HepG2 (cell line): Measurements from ENCODE around the gene ATP10A. TPM values are rescaled to one million over a fixed set of nuclear protein-coding genes. Genes with fewer than 3 reads are reported as not detected.

Experiments
- ATAC-seq: fragments of 200-7000 bp; cut with Tn5 transposase; 3 replicates; pipeline ENCODE4 v1.9.1; 2020; ENCODE audit warnings: mild to moderate bottlenecking, moderate library complexity
- BruUV-seq: library from RNA; stranded (reverse); fragments of 400-500 nt; replicated peaks from 2 replicates; lab custom pipeline; 2021; lab: Mats Ljungman, UMichigan
- CTCF ChIA-PET: fragments of 300-600 bp; formaldehyde crosslinking; extraction: SDS; loops from one replicate; lab custom pipeline; 2021; ENCODE audit warnings: low total read pairs, inconsistent platforms, low intra/inter-chr PET ratio; lab: Yijun Ruan, JAX
- POLR2A ChIA-PET: fragments of 350-600 bp; sonication (Branson Sonifier 250); formaldehyde crosslinking; loops from one replicate; lab custom pipeline; 2020; ENCODE audit warnings: antibody characterized with exemption, inconsistent platforms; lab: Yijun Ruan, JAX
- DNase-seq: peaks from one replicate; pipeline ENCODE4 v3.0.0-alpha.2; 2015; ENCODE audit warnings: low spot score
- FAIRE-seq: peaks from 3 replicates; lab custom pipeline; 2011; peaks lifted over from hg19 to GRCh38; lab: Jason Lieb, UNC
- H2AFZ ChIP-seq: one replicate; pipeline ENCODE4 v1.6.1; 2011; ENCODE audit warnings: low read length, inconsistent platforms
- H3K27ac ChIP-seq: fragments of 300-600 bp; 3 replicates; pipeline ENCODE4 v1.8.0; 2011; ENCODE audit warnings: mixed run types, mild to moderate bottlenecking, mixed read lengths, low read length, inconsistent platforms; ENCODE audit not compliant: insufficient read depth; ENCODE audit errors: extremely low read length
- H3K27me3 ChIP-seq, 2 experiments: fragments of 200-600 bp in 1 of 2; 2 replicates in 1 of 2; 3 replicates in 1 of 2; pipeline versions ENCODE4 v1.6.0 to v1.8.0; 2011; ENCODE audit warnings: low read length in 2 of 2, mild to moderate bottlenecking in 2 of 2, moderate library complexity in 2 of 2, inconsistent platforms in 1 of 2; ENCODE audit not compliant: insufficient read depth in 2 of 2, control insufficient read depth in 1 of 2
- H3K36me3 ChIP-seq, 2 experiments: fragments of 200-600 bp in 1 of 2; replicated peaks in 1 of 2; 2 replicates in 1 of 2; 3 replicates in 1 of 2; pipeline versions ENCODE4 v1.5.1 to v1.8.0; 2011; ENCODE audit warnings: low read length in 2 of 2, inconsistent platforms in 1 of 2; ENCODE audit not compliant: insufficient read depth in 2 of 2, control insufficient read depth in 1 of 2
- H3K4me1 ChIP-seq: 2 replicates; pipeline ENCODE4 v1.5.1; 2012; ENCODE audit warnings: low read length, inconsistent platforms; ENCODE audit not compliant: insufficient read depth
- H3K4me2 ChIP-seq: 2 replicates; pipeline ENCODE4 v1.6.0; 2011; ENCODE audit warnings: low read depth, low read length, inconsistent platforms
- H3K4me3 ChIP-seq, 3 experiments: fragments of 200-600 bp in 1 of 3; sonication (generic), shearing (Covaris generic) in 1 of 3; replicated peaks in 1 of 3; 2 replicates each; pipeline ENCODE4 v1.5.1; 2011 to 2016; ENCODE audit warnings: low read length in 3 of 3, inconsistent platforms in 2 of 3, low read depth in 2 of 3, mild to moderate bottlenecking in 2 of 3, control low read depth in 1 of 3, mixed read lengths in 1 of 3; ENCODE audit not compliant: insufficient read depth in 1 of 3
- H3K79me2 ChIP-seq: one replicate; pipeline ENCODE4 v1.6.1; 2011; ENCODE audit warnings: low read length, inconsistent platforms; ENCODE audit not compliant: insufficient read depth
- H3K9ac ChIP-seq: 2 replicates; pipeline ENCODE4 v1.6.0; 2011; ENCODE audit warnings: mild to moderate bottlenecking, low read depth, low read length, inconsistent platforms; ENCODE audit not compliant: insufficient read depth
- H3K9me3 ChIP-seq: 2 replicates; pipeline ENCODE4 v1.5.1; 2012; ENCODE audit warnings: mild to moderate bottlenecking, low read length
- H4K20me1 ChIP-seq: 2 replicates; pipeline ENCODE4 v1.6.0; 2011; ENCODE audit warnings: inconsistent platforms, mild to moderate bottlenecking, low read length, moderate library complexity; ENCODE audit not compliant: insufficient read depth
- HIC2 ChIP-seq: sonication (generic); formaldehyde crosslinking; IDR thresholded peaks from 2 replicates; pipeline ENCODE4 v1.9.0; 2022; ENCODE audit warnings: low read depth, missing genetic modification reagents
- MAFF ChIP-seq: IDR thresholded peaks from 2 replicates; pipeline ENCODE4 v1.6.1; 2011; ENCODE audit warnings: low read depth, low read length, improper control_type of control experiment
- MAFK ChIP-seq, 2 experiments: IDR thresholded peaks in 1 of 2; conservative IDR thresholded peaks in 1 of 2; 2 replicates each; pipeline ENCODE4 v1.6.1; 2011; ENCODE audit warnings: improper control_type of control experiment in 2 of 2, low read length in 2 of 2
- PRPF4 ChIP-seq: fragments of 200-400 bp; formaldehyde crosslinking; IDR thresholded peaks from 2 replicates; pipeline ENCODE4 v1.6.1; 2016; ENCODE audit warnings: low read length, low read depth; ENCODE audit not compliant: poor library complexity, severe bottlenecking
- SMARCE1 ChIP-seq: fragments of 450-650 bp; IDR thresholded peaks from 2 replicates; pipeline ENCODE4 v1.6.1; 2017; ENCODE audit warnings: borderline replicate concordance
- TAF15 ChIP-seq: fragments of 200-400 bp; formaldehyde crosslinking; IDR thresholded peaks from one replicate; pipeline ENCODE4 v1.6.1; 2018; ENCODE audit warnings: mild to moderate bottlenecking, low read depth, low read length; ENCODE audit not compliant: poor library complexity, severe bottlenecking
- ZNF773 ChIP-seq: sonication (generic); formaldehyde crosslinking; IDR thresholded peaks from 2 replicates; pipeline ENCODE4 v1.4.0; 2020; ENCODE audit warnings: missing genetic modification reagents, borderline replicate concordance
- WGBS: methylation state at CpG from one replicate; pipeline ENCODE4 v1.1.6; 2017; ENCODE audit warnings: low lambda C conversion rate; 5-methylcytosine and 5-hydroxymethylcytosine counted together
- in situ Hi-C: cut with HindIII; loops from 2 replicates; pipeline ENCODE4 v1.10.0; 2017; ENCODE audit warnings: low pct_unique_long_range_greater_than_20kb; ENCODE audit not compliant: extremely low pct_ligation_motif_present
- intact Hi-C: fragments of 100-400 bp; cut with micrococcal nuclease; formaldehyde crosslinking; loops from one replicate; pipeline ENCODE4 v1.10.0; 2022; ENCODE audit not compliant: unreplicated experiment
- polyA plus RNA-seq, 8 experiments: library from polyadenylated mRNA; depleted of rRNA in 3 of 8; stranded (reverse) in 7 of 8; unstranded in 1 of 8; fragments of >200 nt; fragmentation: Illumina TruSeq in 4 of 8; extraction: Trizol in 4 of 8; gene quantifications; 2 replicates each; pipeline versions ENCODE4 v1.2.1 to v1.2.3, GENCODE V29; 2011 to 2016; ENCODE audit warnings: low read depth in 4 of 8, missing spikeins in 1 of 8, mixed read lengths in 1 of 8; ENCODE audit not compliant: insufficient read depth in 1 of 8
- total RNA-seq, 5 experiments: library from RNA; depleted of rRNA; stranded (reverse); fragments of >200 nt; fragmentation: Illumina TruSeq; extraction: Trizol; gene quantifications; 2 replicates each; pipeline ENCODE4 v1.2.3, GENCODE V29; 2016; ENCODE audit warnings: low read depth in 1 of 5

The ATP10A gene
- total and polyA plus RNA-seq, 2 of the 13 experiments (the other 11 are each of a cell fraction or from before 2014, with no cell fraction given): 0.58 to 4.2 TPM

GRCh38 chr15:25717127-25717456 is 146.0 kb downstream of the ATP10A start:
- FAIRE-seq (no peak), DNase-seq (no peak), ATAC-seq (no peak)
- H3K4me3 ChIP-seq: no peak overlapping the region
- H4K20me1 ChIP-seq: no peaks in the 10 kb centered on the region
- ChIA-PET POLR2A (no interaction called here), CTCF (no interaction called here)
- in situ Hi-C loops: loop anchor here (10.0 kb wide), 1 partner anchor 202 kb away; no protein-coding TSS in a partner anchor
- no peak overlapping the region for H2AFZ ChIP-seq
- H3K9ac ChIP-seq: no peak overlapping the region
- no peaks in the 10 kb centered on the region for H3K36me3 ChIP-seq
- no peak overlapping the region for H3K4me2 ChIP-seq
- TF ChIP-seq MAFF (peak; percentile 49; the same call in 1 of the 2 replicates), ZNF773 (CRISPR knock-in tag) (no peak), MAFK (conservative IDR thresholded peaks at IDR 0.05 in 1 of 2, IDR thresholded peaks at IDR 0.05 in 1 of 2; ENCODE audit: low read length in 2 of 2) (peak; percentile 22 to 61; a peak in 2 of 4 replicates)
- peaks cover 0 to 3% of the 10 kb centered on the region in 2 experiments; a peak in 2 of 5 replicates for H3K27me3 ChIP-seq
- no peak overlapping the region for H3K27ac ChIP-seq
- no peaks in the 10 kb centered on the region for H3K4me1 ChIP-seq
- intact Hi-C loops: no loop called here
- 41% methylated on average over 3 of the region's 3 CpGs for WGBS
- no peaks in the 10 kb centered on the region for H3K9me3 ChIP-seq
- BruUV-seq: no TSS peak
- no peaks in the 10 kb centered on the region for H3K79me2 ChIP-seq

DNA sequence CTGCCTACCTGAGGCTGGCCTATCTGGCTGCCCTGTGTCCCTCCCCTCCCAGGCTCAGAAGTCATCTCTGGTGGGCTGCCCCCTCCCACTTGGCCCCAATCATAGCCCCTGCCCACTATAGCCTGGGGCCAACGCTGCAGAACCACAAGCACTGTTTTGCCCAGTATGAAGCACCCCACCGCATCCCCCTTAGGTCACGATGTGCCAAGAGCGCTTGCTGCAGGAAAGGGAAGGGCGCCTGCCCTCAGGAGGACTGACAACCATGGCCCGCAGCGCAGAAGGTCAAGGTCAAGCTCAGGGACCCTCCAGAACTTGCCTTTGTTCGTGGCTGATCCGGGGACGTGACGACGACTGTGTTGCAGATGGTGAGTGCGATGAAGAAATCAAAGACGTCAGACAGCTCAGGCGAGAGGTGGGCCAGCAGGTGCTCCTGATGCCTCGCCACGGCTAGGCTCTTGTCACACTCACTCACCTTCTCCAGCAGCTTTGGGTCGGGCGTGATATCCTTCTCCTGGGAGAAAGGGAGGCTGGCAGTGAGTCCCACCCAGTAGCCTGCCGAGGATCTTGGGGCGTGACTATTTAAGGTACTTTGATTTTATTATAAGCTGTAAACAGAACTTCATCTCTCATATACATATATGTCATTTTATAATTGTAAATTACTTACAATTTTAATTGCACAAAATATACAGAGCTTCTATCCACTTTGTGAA is 146.6 kb downstream of the ATP10A start:
- TF ChIP-seq PRPF4: no peak
- TF ChIP-seq SMARCE1: no peak
- TF ChIP-seq HIC2 (CRISPR knock-in tag): no peak
- TF ChIP-seq TAF15: no peak
- no peak overlapping the region for H3K4me2 ChIP-seq
- FAIRE-seq: no peak
- ChIA-PET POLR2A (no interaction called here), CTCF (no interaction called here)
- H3K27ac ChIP-seq: no peak overlapping the region
- H3K9me3 ChIP-seq: no peaks in the 10 kb centered on the region
- in situ Hi-C loops (loop anchor here (10.0 kb wide), 1 partner anchor 202 kb away; no protein-coding TSS in a partner anchor), intact Hi-C loops (no loop called here)
- BruUV-seq: no TSS peak
- 44% methylated on average over 21 of the region's 21 CpGs for WGBS
- H2AFZ ChIP-seq: no peak overlapping the region
- no peak for ATAC-seq
- H3K79me2 ChIP-seq: no peaks in the 10 kb centered on the region
- DNase-seq: no peak
- no peak overlapping the region for H3K9ac ChIP-seq
- no peaks in the 10 kb centered on the region for H3K4me1 ChIP-seq
- no peak overlapping the region for H3K4me3 ChIP-seq
- no peaks in the 10 kb centered on the region for H3K36me3 ChIP-seq
- peaks cover 0 to 3% of the 10 kb centered on the region in 2 experiments; a peak in 2 of 5 replicates for H3K27me3 ChIP-seq
- H4K20me1 ChIP-seq: no peaks in the 10 kb centered on the region
